Measurements from ENCODE around the gene RAP1GAP2.

The RAP1GAP2 gene

GRCh38 chr17:2955931-2956582, 159.8 kb downstream of the RAP1GAP2 start:
- TF ChIP-seq CTCF (IDR thresholded peaks at IDR 0.05; ENCODE audit: extremely low read depth, insufficient read depth, missing control alignments): no peak
- in situ Hi-C loops (cut with MboI; ENCODE audit: low pct_unique_long_range_greater_than_20kb, low sequenced_read_pairs, unreplicated experiment): no loop called here
- no peak for DNase-seq (ENCODE audit: low spot score)

- no peak for TF ChIP-seq CTCF (IDR thresholded peaks at IDR 0.05; ENCODE audit: extremely low read depth, insufficient read depth, missing control alignments)
- in situ Hi-C loops (cut with MboI; ENCODE audit: low pct_unique_long_range_greater_than_20kb, low sequenced_read_pairs, unreplicated experiment): no loop called here
- DNase-seq (ENCODE audit: low spot score): no peak
Measured at GRCh38 chr17:2957631-2958286, 161.5 kb downstream of the RAP1GAP2 start.

GRCh38 chr17:2958706-2959222, 162.5 kb downstream of the RAP1GAP2 start:
- in situ Hi-C loops (cut with MboI; ENCODE audit: low pct_unique_long_range_greater_than_20kb, low sequenced_read_pairs, unreplicated experiment): no loop called here
- no peak for TF ChIP-seq CTCF (IDR thresholded peaks at IDR 0.05; ENCODE audit: extremely low read depth, insufficient read depth, missing control alignments)
- no peak for DNase-seq (ENCODE audit: low spot score)

- in situ Hi-C loops (cut with MboI; ENCODE audit: low pct_unique_long_range_greater_than_20kb, low sequenced_read_pairs, unreplicated experiment): no loop called here
- no peak for DNase-seq (ENCODE audit: low spot score)
- no peak for TF ChIP-seq CTCF (IDR thresholded peaks at IDR 0.05; ENCODE audit: extremely low read depth, insufficient read depth, missing control alignments)
Measured at GRCh38 chr17:2959371-2960130, 163.3 kb downstream of the RAP1GAP2 start.

GRCh38 chr17:2961446-2961845, 165.2 kb downstream of the RAP1GAP2 start:
- in situ Hi-C loops (cut with MboI; ENCODE audit: low pct_unique_long_range_greater_than_20kb, low sequenced_read_pairs, unreplicated experiment): no loop called here
- no peak for TF ChIP-seq CTCF (IDR thresholded peaks at IDR 0.05; ENCODE audit: extremely low read depth, insufficient read depth, missing control alignments)
- no peak for DNase-seq (ENCODE audit: low spot score)

GRCh38 chr17:2962236-2962635, 166.0 kb downstream of the RAP1GAP2 start:
- in situ Hi-C loops (cut with MboI; ENCODE audit: low pct_unique_long_range_greater_than_20kb, low sequenced_read_pairs, unreplicated experiment): no loop called here
- no peak for DNase-seq (ENCODE audit: low spot score)
- TF ChIP-seq CTCF (IDR thresholded peaks at IDR 0.05; ENCODE audit: extremely low read depth, insufficient read depth, missing control alignments): no peak
